Fibroblast of skin of right biceps (primary cell): ENCODE data around the gene GPN2.
"Not testable (repeated sequence)": the region's sequence is repeated elsewhere in the genome, so short reads cannot be mapped to it uniquely, and the experiment has no call there.

Experiments used
- DNase-seq: peaks from one replicate; pipeline ENCODE4 v3.0.0-alpha.2; 2013

The GPN2 gene

DNA sequence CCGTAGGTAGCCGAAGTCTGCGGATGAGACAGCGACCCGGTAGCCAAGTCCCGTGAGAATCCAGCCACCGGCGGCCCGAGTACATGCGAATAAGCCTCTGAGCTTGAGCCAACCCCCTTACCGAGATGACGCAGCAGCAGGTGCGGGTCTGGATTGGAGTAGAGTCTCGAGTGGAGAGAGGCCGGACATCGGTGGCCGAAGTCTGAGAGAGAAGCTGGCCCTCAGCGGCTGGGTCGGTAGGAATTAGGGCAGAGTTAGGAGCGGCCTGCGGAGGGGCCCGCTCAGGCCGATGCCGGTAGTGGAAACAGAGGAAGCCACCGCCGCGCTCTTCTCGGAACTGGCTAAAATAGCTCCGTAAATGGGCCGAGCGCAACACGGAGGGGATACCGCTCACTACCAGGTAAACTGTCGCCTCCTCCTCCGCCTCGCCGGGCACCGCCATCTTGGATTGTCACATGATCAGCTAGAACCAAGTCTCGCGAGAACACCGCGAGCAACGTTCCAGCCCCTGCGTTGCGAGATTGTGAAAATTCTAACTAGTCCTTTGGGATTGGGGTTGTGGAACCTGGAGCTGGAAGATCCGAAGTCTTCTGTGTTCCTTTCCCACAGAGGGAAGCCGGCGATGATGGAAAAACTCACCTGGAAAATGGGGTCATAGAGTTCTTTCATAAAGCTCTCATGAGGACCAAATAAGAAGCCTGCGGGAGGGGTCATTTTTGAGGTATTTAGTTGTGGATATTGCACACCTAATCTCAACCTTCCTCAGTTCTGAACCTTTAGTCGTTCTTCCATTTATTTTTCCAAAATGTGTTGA is 10.1 kb upstream of the GPN2 start, which contains the start of gene GPATCH3:
TSS of gene GPATCH3 (minus strand) at position 467 of the 814 bp plus-strand sequence. CDS start at position 442, 25 bp downstream.
- DNase-seq, result peak; percentile 94

DNA sequence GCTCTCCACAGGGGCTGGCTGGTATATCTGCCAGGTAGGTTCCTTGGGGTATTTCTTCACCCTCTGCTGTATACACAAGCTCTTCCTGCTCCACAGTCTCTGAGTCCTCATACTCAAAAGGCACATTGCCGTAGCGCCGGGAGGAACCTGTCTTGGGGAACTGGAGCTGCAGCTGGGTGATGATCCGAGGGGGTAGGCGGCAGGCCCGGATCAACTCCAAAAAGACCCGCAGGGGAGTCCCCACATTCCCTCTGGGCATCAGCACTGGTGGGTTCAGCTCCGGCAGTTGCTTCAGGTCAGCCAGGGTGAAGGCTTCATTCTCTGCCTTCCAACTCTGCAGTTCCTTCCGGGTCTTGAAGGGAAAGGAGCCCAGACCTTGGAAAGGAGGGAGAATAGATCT is 7.3 kb upstream of the GPN2 start:
- no peak for DNase-seq

DNA sequence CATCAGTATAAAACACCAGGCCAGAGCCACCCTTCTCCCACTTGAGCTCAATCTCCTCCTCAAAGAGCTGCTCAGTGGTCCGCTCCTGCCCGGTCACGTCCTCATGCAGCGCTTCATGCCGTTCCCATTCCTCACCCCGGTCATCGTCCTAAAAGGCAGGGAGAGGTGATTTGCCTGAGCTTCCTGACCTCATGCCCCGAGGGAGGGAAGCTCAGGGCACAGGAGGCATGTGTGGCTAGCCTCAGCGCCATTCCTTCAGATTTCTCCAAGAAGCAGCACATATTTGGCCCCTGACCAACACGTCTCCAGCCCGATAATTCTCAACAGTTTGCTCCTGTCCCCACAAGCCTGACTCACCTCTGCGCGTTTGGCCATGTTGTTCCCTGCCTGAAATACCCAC is 4.2 kb upstream of the GPN2 start:
- no peak for DNase-seq

DNA sequence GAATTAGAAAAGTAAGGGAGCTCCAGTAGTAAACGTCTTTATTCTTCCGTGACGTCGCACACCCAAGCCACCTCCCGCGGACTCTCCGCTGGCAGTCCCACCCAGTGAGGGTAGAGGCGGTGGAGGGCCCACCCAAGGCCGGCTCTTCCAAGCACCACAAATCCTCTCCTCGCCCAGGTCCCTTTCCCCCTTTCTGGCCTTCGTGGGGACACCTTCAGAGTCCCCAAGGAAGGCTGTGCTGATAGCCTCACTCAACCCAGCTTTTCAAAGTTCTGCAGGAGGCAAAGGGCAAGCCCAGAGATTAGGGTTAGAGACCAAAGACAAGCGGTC is 349 bp upstream of the GPN2 start:
- DNase-seq, result no peak

DNA sequence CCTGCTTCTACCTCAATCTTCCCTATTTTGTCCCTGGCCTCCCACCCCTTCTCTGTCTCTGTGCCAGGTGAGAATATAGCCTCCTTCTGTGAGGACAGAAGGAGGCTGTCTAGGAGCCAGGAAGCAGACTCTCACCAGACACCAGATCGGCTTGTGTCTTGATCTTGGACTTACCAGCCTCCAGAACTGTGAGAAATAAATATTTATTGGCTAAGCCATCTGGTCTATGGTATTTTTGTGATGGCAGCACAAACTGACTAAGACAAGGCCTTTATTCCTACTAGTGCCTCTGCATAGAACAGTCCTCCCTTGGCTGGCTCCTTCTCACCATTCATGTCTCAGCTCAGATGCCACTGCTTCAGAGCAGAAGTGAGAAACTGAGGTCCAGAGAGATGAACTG is 1.9 kb downstream of the GPN2 start:
- no peak for DNase-seq

DNA sequence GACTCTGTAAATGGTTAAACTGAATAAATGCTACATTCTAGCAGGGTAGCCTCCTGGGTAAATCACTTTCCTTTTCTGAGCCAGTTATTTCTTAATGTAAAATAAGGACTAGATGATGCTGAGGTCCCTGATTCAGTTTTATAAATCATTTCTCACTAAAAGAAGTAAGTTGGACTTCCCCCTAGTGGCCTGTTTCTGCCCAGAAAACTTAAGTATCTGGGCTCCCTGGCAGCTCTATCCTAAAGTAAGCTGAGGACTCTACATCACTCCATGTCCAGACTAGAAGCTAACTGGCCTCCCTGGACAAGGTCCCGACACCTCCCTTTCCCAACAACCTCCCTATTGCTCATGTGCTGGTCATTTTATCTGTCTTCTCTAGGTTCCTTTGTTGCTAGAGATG is 3.0 kb downstream of the GPN2 start:
- peak; percentile 24 for DNase-seq

DNA sequence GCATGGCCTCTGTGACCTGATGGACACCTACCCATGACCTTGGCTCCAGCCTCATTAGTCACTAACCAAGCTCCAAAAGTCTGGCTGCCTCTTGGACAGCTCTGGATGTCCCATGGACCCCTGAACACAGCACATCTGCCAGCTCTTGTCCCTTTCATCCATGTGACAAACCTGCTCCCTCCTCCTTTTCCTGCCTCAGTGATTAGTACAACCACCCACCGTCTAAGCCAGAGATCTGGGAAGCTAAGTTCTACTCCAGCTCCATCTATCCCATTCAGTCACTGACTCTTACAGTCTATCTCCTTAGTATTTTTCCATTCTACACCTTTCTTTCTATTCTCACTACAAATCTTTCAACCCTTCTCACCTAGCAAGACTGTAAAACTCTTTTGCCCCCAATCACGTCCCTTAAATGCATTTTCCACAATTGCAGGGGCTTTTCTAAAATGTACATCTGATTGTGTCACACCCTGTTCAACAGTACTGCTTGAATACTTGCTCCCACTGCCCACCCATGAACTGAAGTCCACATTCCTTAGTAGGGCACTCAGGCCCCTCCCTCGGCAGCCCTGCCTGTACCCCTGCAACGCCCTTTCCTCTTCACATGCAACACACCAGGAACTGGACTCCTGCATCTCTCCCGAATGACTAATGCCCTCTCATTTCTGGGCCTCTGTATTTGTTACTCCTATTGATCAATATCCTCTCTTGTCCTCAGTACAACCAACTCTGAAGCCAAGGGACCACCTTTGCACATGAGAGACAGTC is 7.2 kb downstream of the GPN2 start:
- no peak for DNase-seq

DNA sequence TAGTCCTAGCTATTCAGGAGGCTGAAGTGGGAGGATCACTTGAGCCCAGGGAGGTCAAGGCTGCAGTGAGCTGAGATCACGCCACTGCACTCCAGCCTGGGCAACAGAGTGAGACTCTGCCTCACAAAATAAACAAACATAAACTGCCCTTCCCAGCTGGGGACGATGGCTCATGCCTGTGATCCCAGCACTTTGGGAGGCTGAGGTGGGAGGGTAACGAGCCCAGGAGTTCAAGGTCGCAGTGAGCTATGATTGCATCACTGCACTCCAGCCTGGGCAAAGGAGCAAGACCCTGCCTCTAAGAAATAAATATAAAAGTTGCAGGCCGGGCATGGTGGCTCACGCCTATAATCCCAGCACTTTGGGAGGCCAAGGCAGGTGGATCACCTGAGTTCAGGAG is 8.5 kb downstream of the GPN2 start:
- not testable (repeated sequence) for DNase-seq

DNA sequence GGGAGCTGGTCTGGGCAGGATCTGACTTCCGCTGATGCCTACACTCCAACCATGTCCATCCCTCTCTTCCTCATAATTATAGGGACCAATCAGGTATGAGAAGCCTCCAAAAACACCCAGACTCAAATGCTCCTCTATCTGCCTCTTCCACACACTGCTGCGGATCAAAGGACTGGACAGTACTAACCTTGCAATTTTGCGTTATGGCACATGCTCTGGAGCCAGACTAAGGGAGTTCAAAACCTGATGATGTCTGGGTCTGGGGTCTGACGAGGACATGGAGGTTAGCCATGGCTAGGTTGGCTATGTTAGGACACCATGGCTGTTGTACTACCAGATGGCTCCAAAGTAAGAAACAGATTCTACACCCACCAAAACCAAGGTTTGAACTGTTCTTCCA is 10.3 kb downstream of the GPN2 start:
- DNase-seq, result no peak

DNA sequence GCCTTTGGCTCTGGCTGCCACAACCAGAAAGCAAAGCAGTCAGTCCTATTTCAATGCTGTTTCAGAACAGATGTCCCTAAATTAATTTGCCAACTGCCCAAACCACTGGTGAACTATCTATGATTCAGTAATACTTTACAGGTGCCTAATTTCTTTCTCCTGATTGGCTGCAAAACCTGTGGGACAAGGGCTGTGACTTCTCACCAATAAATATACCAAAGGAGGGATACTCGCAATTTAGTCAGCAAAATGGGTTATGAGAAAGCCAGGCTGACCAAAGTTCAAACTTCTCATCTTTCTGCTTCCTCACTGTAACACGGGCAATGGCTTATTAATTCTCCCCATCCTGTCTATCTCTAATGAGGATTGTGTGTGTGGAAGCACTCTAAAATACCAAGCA is 12.8 kb downstream of the GPN2 start:
- DNase-seq, result no peak

DNA sequence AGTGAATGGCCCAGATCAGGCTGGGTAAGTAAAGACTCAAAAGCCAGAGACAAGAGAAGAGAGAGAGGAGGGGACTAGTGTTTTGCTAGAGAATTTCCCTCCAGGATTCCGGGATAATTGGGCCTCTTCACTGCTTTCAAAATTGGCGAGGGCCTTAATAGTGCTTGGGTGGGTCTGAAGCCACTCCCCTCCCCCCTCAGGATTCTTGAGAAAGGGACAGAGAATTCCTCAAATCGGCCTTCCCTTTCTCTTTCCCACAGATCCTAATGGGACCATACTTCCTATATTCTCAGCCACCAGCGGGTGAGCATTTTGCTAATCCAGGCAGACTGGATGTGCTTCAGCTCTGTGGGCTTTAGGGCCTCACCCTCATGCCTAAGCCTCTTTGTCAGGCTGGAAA is 15.2 kb downstream of the GPN2 start:
- DNase-seq, result no peak

DNA sequence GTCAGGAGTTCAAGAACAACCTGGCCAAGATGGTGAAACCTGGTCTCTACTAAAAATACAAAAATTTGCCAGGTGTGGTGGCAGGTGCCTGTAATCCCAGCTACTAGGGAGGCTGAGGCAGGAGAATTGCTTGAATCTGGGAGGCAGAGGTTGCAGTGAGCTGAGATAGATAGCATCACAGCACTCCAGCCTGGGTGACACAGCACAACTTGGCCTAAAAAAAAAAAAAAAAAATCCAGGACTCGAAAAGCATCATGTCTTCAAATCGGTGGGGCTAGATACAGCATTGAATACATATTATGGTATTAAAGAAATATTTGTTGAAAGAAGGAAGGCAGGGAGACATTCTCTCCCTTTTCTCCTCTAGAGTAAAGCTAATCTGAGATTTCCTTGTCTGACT is 17.0 kb downstream of the GPN2 start:
- not testable (repeated sequence) for DNase-seq

DNA sequence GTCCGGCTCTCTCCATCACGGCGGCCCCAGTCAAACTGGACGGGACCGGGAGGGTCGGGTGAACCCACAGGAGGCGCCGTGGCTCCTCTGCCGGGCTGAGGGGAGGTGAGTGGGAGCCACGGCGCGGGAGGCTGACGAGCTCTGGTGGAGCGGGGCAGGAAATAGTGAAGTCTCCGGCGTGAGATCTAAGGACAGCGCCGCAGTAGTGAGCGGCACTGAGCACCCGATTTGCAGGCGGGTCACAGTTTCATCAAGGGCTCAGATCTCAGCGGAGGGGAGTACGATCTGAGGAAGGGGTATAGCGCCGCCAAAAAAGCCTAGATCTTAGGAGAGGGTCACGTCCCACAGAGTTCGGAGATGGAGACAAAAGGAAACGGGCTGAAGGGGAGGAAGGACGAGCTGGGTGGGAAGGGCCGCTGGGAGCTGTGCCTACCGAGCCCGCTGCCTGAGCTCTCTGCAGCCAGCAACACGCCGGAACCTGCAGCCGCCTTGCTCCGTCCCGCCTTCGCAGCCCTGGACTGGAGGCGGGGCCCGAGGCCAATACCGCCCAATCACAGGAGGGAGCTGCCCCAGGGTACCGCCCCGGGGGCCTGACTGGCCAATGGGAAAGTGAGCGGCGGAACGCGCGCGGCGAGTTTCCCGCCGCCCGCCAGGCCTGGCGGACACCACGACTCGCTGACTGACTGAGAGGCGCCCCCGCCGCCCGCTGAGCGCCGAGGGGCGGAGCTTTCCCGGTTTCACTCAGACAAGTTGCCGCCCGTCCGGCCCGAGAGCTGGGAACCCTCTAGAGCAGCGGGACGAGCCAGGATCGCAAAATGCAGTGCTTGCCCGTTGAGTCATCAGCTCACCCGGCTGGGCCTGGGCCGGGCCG is 25.2 kb downstream of the GPN2 start:
- peak; percentile 98 for DNase-seq

DNA sequence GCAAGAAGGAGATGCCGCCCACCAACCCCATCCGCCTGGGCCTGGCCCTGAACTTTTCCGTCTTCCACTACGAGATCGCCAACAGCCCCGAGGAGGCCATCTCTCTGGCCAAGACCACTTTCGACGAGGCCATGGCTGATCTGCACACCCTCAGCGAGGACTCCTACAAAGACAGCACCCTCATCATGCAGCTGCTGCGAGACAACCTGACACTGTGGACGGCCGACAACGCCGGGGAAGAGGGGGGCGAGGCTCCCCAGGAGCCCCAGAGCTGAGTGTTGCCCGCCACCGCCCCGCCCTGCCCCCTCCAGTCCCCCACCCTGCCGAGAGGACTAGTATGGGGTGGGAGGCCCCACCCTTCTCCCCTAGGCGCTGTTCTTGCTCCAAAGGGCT is 26.4 kb downstream of the GPN2 start:
- no peak for DNase-seq

DNA sequence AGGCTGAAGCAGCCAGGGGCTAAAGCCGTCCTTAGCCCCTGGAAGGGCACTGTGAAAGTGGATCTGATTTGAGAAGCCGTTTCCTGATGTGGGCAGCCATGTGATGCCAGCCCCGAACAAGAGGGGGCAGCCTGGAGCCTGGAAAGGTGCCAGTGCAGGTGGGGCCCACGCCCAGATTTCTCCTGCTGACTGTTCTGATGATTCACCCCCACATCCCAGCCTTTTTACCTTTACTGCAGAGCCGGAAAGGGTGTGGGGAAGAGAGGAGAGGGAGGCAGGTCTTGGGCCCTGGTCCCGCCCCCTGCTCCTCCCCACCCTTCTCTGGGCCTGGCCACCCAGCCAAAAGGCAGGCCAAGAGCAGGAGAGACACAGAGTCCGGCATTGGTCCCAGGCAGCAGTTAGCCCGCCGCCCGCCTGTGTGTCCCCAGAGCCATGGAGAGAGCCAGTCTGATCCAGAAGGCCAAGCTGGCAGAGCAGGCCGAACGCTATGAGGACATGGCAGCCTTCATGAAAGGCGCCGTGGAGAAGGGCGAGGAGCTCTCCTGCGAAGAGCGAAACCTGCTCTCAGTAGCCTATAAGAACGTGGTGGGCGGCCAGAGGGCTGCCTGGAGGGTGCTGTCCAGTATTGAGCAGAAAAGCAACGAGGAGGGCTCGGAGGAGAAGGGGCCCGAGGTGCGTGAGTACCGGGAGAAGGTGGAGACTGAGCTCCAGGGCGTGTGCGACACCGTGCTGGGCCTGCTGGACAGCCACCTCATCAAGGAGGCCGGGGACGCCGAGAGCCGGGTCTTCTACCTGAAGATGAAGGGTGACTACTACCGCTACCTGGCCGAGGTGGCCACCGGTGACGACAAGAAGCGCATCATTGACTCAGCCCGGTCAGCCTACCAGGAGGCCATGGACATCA is 27.1 kb downstream of the GPN2 start, which contains the start of gene SFN:
TSS of gene SFN (plus strand) at position 369 of the 904 bp plus-strand sequence. CDS start at position 433, 64 bp downstream.
- peak; percentile 5 for DNase-seq

DNA sequence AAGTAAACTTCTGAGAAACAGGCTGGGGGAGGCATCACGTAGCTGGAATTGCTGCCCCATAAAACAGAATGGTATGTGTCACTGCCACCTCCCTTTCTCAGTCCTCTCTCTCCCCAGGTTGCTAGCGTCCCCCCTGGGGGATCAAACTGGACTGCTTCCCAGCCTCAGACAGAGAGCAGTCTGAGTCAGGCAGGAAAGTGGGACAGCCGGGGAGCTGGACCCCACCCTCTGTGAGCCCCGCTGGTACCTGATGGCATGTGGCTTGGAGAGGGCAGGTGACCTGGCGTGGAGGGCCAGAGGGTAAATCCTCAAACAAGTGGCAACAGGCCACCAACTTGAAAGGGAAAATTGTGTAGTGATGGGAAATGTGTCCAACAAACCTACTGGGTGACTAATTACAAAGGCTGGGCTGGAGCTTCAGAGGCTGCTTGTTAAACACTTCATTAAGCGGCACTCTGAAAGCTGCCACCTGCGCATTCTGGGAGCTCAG is 28.1 kb downstream of the GPN2 start:
- peak; percentile 40 for DNase-seq

DNA sequence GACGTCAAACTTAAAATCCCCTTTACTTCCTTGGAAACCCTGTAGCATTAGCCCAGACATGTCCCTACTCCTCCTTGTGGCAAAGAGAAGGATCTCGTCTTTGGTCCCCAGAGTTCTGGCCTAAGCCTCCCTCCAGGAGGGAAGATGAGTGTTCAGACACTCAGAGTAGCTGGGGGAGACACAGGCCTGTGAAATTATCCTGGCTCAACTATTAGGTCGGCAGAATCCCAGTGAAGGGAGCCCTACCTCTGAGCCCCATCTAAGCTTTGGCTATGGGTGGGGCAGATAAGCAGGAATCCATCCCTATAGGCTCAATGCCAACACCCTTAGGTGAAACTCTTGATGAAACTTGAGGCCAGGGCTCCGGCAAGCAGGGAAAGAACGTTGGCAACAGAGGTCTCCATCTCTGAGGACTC is 28.8 kb downstream of the GPN2 start:
- peak; percentile 39 for DNase-seq

DNA sequence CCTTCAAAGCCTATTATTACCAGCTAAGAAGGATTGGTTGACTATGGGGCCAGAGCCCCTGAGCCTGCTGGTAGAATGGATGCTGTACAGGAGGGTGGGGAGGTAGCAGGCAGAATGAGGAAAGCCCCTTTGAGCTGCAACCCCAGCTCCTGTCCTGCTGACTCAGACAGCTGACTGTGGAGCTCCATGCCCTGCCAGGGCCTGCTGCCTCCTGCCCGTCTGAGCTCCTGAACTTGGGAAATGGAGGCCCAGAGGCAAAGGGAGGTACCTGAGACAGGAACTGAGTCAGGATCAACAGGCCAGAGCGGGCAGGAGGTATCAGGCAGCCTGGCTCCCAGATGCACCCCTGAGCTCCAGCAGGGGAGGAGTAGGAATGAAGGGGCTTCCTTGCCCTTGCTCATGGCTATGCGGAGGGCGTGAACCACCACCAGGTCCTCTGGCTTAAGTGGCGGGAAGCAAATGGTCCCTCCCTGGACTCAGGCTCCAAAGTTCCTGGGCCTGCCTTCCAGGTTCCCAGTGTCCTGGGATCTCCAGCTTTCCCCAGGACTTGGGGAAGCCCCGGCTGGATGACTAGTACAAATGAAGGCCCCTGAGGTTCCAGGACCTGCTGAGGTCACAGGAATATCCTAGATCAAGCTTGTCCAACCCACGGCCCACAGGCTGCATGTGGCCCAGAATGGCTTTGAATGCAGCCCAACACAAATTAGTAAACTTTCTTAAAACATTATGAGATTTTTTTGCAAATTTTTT is 31.0 kb downstream of the GPN2 start:
- no peak for DNase-seq

DNA sequence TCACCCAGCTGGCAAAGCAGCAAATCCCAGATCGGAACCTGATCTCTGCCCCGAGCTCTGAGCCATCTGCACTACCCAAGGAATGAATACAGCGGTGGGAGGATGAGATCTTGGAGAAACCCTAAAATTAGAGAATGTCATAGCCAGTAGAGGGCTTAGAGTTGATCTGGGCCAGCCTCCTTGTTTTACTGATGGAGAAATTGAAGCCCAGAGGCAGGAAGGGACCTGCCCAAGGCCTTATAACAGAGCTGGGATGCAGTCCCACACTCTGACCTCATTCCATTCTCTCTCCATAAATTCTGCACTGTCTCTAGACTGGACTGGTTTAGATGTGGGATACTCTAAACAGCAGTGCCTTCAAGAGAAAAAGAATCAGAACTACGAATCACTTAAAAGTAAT is 31.9 kb downstream of the GPN2 start:
- peak; percentile 6 for DNase-seq

DNA sequence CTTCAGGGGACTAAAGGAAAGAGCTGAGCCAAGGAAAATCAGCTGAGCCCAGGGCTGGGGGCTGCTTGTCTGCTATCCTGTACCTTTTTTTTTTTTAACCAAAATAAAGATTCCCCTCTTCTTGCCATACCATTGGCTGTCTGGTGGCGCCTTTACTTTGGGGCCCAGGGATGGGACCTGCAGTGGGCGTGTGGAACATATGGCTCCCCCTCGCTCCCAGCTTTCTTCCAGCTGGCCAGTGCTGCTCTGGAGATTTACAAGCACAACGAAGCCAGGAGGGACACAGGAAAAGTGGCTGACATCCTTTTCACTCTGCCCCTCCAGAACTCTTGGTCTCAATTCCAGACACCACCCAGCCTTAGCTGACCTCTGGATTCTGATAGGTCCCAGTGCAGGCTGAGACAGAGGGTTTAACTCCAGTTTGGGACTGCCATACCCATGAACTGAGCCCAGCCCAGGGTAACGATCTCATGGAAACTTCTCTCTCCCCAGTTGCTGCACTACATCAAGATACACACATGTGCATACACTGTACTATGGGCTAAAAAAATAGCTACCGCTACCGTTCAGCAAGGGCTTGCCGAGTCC is 32.5 kb downstream of the GPN2 start:
- DNase-seq, result no peak
